Measurements from ENCODE around the gene NEK6.

NEK6 gene

DNA sequence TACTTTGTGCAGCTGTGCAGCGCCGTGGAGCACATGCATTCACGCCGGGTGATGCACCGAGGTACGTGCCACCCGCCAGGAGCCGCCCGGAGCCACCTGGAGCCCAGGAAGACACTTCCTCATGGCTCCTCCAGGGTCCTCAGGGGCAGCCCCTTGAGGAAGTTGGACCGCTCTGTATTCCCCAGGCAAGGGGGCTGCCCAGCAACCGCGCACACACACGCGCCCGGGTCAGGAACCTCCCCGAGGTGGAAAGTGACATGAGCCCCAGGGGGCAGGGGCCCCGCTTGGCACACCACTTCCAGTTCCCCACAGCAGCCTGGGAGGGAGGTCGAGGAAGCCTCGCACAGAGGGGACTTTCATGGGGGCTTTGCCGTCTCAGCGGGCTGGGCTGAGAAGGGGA, 68.6 kb downstream of the NEK6 start:
- DNase-seq = no peak

DNA sequence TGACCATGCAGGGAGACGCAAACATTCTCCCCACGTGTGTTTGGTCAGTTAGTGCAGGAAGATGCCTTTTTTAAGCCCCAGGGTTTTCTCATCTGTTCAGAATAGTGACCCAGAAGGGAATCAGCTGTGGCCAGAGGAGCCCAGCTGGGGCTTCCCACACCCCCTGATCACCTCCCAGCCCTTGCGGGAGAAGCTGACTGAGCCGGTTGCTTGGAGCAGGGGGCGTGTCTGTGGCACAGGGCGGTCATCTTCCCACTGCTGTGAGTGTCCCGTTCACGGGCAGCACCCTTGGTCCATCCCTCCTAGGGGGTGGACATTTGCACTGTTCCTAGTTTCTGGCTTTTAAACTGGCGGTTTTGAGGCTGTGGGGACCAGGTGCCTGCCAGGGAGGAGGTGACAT, 69.7 kb downstream of the NEK6 start:
- DNase-seq = no peak

DNA sequence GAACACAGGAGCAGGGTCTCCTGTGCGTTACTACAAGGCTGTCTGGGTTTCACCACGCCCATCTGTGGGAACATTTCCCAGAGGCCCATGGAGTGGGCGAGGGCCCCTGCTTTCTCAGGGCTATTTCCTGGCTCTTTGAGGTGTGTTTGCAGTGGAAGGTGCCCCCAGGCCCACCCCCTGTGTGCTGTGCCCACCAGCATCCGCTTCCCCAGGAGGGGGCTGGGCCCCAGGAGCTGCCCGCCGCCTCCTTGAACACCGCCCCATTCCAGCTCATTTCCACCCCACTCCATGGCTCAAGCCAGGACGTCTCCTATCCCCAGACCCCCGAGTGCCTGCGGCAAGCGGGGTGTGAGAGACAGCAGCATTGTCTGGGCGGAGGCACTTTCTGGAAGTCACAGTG, 70.5 kb downstream of the NEK6 start:
- DNase-seq = no peak

DNA sequence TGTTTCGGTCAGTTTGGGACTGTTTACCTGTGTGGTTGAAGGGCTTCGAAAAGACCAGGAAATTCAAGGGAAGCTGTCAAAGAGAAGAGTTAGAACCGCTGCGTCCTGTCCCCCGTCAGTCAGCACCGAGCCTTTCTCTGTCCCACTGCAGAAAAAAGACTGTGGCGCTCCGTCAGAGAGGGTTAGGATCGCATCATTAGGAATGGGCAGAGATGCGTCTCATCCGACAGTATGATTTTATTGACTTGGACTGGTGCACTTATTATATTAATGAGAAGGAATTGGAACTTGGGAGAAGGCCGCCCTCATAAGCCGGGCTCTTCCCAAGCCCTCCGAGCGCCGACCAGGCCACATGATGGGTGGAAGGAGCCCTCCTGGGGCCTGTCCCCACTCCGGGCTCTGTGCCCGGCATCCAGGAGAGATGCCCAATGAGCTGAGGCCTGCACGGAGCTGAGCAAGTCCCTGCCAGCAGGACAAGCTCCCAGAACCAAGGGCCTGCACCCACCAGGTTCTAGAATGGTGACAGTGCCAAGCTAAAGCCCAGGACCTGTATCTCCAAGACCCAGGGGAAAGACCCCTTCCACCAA, 71.5 kb downstream of the NEK6 start:
- DNase-seq = no peak

DNA sequence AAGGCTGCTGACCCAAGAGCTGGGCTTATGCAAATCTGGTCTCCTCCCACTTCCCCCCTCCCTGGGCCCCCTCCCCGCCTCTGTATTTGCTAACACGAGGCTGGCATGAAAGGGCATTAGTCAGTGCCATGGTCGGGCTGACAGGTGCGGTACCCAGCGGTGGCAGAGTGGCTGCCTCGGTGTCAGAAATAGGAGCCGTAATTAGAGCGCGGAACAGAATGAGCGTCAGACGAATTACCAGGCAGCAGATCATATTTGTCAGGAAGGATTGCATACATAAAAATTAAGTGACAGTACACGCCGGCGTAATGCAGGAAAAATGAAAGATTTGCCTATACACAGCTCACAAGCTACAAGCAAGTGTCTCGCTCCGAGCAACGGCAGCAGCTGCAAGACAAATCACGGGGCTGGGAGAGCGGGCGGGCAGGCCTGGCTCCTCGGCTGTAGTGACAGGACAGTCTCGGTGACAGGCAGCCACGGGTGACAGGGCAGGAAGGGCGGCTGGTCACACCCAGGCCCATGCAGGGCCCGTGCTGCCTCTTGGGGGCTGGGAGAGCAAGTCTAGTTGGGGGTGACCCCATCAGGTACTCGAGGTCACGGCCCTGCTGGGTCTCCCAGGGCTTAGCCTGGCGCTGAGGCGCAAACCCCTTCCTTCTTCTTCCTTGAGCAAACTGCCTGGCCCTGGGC, 72.4 kb downstream of the NEK6 start:
- no peak for DNase-seq

DNA sequence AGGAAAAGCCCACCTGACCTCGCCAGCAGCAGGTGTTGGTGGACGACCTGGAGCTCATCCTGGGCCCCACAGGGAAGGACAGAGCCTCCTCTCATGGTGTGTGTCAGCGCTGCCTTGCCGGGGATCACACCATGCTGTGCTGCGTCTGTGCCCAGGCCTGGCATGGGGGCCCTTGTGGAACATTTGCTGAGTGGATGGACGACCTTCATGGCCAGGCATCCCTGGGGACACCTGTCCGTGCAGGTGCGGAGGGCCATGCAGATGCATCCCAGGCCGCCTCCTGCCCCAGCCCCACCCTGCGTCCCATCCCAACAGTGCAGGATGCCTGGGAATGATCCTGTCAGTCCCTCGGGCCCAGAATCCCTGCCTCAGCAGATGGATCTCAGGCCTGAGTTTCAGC, 73.8 kb downstream of the NEK6 start:
- no peak for DNase-seq

DNA sequence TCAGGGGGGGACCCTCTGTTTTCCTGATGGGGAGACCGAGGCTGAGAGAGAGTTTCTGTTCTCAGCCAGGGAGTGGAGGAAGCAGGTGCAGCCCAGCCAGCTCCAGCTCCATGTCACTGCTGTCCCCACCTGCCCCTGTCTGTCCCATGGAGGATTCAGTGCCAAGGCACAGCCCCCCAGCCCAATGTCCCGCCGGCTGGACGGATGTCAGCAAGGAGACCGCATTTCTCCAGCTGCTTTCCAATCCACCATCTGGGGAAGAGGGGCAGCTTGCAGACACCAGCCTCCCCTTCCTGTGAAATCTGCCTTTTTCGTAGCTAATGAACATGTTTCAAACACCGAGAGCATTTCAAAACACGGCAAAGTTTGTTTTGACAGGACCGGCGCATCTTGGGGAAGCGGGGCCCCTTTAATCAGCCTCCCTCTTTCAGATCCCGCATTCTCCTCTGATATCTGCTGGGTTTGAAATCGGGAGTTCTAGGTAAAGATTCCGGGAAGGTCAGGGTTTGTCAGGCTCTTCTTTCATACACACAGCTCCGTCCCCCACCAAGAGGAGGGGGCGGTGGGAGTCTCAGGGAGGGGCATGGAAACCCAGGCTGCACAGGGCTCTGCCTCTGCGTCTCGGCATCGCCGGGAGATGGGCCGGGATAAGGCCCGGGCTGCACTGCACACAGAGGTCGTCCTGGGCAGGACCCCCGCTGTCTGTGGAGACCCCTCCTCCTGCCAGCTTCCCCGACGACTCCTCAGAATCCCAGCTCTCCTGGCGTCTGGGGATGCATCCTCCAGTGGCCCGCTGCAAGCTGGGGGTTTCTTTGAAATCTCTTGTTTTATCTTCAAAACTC, 74.8 kb downstream of the NEK6 start:
- DNase-seq = no peak

DNA sequence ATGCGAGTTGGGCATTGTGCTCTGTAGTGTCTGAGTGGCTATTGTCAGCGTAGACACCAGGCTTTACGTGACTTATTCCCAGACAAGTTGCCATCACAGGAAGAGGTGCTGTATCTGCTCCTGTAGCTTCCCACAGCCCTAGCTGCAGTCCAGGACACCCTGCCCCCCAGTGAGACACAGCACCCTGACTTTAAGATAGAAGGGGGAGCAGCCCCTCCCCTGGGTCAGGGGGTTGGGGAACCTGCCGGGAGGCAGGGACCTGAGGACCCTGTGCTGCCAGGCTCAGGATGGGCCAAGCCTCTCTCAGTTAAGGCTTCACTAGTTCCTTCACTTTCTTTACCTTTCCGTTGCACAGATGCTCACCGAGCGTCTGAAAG, 75.4 kb downstream of the NEK6 start:
- DNase-seq = no peak

DNA sequence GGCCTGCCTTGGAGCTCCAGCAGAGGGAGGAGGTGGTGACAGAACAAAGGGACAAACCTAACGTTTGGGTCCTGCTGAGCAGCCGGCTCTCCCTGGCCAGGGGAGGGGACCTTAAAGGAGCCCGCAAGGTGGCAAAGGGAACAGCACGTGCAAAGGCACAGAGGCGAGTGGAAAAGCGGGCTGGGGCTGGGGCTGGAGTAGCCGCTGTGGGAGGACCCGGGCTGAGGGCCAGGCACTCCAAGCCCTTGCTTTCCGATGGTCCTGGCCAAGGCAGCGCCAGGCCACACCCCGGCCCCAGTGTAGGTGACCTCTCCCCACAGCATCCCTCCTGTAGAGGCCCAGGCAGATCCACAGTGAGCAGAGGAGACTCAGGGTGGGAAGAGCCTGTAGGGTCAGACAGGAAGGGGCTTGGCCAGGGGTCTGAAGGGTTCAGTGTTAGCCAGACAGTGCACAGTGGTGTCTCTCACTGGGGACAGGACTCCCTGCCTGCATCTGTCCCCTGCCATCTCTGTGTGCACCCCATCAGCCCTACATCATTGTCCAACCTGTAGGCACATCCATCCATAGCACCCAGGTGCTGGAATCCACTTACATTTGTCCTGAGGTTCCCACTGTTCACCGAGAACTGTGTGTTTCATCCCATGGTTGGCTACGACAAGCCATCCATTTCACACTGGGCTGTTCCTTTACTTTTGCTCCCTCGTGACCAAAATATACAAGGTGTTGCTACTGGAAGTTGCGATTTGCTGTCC, 77.0 kb downstream of the NEK6 start:
- no peak for DNase-seq

DNA sequence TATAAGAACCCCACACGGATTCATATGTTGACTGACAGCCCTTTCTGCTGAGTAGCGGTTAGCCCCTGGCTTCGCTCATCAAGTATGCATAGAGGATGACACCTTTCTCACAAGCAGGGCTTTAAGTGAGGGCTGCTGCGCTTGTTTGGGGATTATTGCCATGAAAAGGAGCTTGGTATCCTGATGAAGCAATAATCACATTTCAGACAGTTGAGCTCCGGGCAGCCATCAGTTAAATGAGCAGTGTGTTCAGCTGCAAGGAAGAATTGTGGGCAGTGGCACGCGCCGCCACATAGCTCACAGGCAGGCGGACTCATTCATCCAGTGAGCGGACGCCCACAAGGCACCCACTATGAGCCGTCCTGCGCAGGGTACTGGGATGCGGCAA, 77.6 kb downstream of the NEK6 start:
- DNase-seq = no peak

DNA sequence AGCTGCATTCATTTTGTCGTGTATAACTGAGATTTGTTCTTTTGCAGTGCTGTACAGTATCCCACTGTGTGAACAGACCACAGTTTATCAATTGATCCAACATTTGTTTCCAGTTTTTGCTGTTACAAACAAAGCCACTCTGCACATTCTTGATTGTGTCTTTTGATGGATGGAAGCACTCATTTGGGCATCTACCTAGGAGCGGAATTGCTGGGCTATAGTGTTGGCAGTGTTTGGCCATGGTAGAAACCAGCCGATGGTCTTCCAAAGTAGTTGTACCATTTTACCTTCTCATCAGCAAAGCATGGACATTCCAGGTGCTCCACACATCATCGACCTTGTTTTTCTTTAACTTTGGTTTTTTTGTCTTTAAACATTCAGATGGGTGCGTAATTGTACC, 79.8 kb downstream of the NEK6 start:
- DNase-seq = no peak

DNA sequence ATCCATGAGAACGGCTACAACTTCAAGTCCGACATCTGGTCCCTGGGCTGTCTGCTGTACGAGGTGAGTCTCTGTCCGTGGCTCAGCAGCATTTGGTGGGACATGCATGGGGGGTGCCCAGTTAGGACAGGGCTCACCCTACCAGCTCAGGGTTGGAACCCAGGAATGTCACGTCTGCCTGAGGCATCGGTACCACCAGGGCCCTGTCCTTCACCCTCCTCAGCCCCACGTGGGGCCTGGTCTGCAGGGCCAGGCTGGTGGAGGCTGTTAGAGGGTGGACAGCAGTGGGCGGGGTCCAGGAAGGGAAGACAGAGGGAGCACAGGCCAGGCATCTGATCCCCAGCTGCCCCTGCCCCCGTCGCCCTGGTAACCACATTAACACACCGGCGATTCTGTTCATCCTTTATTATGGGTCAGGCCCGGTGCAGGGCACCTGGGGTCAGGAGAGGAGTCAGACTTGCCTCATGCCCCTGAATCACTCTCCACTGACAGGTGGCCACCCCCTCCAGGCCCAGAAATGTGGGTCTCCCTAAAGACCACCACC, 81.9 kb downstream of the NEK6 start:
- no peak for DNase-seq

DNA sequence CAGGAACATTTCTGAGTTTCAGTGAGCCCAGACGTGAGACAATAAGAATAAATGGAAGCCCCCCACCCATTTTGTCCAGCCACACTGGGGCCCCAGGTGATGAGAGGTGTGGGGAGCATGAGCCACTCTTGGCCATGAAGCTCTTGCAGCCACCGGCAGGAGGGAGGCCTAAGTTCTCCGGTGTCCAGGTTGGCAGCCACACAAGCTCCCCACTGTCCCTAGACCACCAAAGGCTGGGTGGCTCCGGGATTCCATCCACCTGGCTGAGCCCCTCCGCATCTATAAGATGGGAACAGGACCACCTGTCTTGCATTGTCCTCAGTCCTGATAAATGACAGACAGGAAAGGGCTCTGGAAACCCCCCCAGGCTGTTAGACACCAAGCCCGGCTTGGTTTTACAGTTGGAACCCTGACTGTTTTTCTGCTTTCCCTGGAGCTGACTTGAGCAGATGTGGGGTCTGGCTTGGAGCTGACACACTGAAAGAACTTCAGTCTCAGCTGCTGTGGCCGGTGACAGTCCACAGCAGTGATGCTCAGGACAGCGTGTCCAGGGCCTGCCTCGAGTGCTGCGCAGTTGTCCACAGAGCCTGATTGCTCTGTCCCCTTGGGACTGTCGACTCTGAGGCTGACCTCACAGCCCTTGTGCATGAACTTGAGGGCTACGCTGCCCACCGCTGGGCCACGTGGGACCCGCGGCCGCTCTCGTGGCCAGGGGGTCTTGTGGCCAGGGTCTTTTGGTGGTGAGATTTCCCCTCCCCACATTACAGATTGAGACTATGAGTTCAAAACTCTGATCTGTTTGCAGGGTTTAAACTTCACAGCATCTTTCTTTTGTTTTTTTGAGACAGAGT, 82.7 kb downstream of the NEK6 start:
- DNase-seq = no peak

DNA sequence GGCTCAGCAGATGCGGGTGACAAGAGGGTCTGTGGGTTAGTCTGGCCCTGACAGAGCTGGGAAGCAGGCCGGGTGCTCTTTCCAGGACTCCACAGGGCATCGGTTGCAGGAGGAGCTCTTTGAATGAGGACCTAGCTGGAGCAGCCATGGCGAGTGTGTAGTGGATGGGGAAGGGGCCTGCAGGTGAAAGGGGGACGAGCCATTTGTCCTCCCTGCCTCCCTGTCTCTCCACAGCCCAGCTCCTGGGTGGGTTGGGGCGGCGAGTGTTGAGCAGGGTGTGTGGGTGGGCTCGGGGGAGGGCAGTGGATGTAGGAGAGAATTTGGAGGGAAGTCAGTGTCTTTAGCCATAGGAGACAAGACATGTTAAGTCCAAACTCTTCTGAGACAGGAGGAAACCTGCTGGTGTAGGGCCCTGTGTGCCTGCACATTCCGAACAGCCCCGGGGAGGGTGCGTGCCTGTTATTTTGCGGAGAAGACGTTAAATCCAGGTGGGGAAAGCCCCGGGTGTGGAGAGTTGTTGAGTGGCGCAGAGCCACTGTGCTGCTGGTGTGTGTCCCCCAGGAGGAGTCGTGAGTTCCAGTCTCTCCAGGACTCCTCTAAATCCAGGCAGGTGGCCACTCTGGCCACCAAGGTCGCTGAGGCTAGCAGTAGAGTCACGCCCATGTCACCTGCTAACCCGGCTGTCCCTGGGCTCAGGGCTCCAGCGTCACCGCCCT, 83.9 kb downstream of the NEK6 start:
- no peak for DNase-seq

DNA sequence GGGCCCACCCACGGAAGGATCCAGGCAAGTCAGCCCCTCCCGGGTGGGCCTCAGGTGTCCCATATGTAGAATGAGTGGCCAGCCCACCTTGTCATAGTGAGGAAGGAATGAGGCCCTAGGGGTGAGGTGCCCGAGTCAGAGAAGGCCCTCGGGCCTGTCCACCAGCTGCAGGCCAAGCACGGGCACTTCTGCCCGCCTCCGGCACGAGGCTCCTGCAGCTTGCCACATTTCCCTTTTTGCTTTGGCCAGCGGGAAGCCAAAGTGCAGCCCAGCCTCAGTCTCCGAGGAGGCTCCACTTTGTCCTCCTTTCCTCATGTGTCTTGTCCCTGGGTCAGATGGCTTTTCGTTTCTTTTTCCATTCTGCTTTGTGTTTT, 84.6 kb downstream of the NEK6 start:
- DNase-seq = no peak

DNA sequence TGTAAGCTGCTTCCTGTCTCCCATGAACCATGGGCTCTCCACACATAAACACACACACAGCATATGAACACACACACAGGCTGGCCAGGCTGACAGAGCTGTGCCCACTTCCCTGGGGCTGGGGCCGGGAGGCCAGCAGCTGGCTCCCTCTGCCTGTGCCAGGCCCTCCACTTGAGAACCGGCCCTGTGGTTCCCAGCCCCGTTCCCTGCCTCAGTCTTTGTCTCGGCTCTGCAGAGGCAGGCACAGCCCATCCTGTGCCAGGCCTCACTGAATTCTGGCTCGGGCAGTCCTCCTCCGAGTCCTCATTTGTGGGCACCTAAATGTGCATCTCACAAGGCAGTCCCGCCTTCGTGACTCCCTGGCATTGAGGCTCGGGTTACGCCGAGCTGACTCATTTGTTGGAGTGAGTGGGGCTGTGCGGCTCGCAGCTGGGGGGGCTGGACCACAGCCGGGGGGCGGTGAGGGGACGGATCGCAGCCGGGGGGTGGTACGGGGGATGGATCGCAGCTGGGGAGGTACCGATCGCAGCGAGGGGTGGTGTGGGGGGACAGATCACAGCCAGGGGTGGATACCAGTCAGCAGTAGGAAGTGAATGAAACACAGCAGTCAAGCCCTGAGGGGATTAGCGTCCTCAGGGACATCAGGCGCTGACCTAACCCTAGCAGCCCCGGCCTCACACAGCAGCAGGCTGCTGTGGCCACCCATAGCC, 85.2 kb downstream of the NEK6 start:
- DNase-seq = peak; percentile 93

DNA sequence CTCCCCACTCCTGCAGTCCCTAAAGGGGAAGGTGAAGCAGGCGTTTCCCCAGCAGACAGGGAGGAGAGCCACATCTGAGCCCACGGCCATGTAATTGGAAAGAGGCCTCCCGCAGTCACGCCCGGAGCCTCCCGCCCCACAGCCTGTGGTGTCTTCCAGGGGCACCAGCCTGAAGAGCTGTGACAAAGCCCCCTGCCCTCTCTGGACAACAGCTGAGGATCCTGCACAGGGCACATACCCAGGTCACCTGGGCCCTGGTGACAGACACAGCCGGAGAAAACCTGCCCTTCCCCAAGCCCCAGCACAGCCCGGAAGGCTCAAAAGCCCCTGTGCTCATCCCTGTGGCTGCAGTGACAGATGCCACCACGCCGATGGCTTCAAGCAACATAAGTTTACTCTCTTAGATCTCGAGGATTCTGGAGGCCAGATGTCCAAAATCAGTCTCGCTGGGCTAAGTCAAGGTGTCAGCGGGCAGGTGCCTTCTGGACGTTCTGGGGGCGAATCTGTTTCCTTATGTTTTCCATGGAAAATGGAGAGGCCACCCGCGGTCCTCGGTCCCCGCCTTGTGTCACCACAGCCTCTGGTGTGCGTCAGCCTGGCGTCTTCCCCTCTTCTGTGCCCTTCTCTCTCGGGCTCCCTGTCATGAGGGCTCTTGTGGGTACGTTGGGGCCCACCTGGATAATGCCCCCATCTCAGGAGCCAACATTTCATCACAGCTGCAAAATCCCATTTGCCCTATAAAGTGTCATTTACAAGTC, 86.0 kb downstream of the NEK6 start:
- DNase-seq = no peak

DNA sequence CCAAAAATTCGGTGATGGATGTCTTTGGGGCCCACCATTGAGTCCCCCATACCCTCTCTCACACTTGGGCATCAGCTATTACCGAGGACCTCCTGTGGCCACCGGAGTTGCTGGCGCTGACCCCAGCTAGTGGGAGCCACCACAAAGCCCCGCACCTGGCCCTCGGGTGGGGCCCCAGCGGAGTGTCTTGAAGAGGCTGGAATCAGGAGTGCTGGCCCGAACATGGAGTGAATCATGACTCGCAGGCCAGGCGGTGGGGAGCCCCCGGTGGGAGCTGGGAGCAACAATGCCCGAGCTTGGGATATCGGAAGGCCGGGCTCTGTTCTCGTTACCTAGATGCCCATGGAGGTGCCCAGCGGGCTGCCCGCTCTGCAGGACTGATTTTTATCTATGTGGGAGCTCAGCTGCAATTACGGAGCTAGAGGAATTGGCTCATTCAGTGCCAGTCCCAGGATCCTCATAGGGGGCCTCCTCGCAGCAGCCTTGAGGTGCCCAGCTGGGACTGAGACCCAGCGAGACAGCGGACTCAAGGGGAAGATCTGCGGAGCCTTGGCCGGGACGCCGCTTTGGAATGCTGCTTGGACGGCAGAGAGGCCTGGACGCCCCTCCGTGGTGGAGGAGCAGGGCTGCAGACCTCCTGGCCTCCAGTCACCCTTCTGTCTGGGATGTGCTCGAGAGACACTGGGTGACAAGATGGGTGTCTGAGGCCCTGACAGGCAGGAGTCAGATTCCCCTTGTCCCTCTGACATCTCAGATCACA, 86.7 kb downstream of the NEK6 start:
- DNase-seq = no peak

DNA sequence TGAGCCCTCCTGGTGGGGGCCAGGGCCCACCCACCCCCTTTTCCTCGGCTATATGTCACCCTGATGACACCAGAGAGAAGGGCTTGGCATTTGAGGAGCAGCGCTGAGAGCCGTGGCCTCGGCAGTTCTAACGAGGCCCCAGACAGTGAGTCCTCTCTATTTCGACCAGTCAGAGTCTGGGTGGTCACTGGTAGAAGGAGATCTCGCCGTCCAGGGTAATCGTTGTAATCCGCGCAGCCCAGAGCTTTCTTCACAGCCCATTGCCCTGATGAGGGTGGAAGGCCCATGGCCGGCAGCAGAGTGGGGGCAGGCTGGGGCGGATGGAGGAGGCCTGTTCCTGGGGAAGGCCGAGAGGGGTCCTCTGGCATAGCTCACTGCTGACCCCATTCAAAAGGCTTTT, 87.3 kb downstream of the NEK6 start:
- DNase-seq = no peak
